H1 (cell line): ENCODE results near the gene OCIAD1.
"Not testable (repeated sequence)": the region's sequence is repeated elsewhere in the genome, so short reads cannot be mapped to it uniquely, and the experiment has no call there.

Experiments used
- CBX8 ChIP-seq: fragments of 300-800, 300-1000 bp; sonication (generic); IDR thresholded peaks from 2 replicates; pipeline ENCODE4 v1.7.1; 2016; ENCODE audit warnings: low read depth, low read length, borderline replicate concordance
- EP300 ChIP-seq, 2 experiments: IDR thresholded peaks; 1 replicate in 1 of 2; 2 replicates in 1 of 2; pipeline ENCODE4 v1.6.1; 2011 to 2012; ENCODE audit warnings: low read depth in 2 of 2, low read length in 2 of 2, mild to moderate bottlenecking in 2 of 2, borderline replicate concordance in 1 of 2, inconsistent platforms in 1 of 2, moderate library complexity in 1 of 2
- EZH2 ChIP-seq: fragments of 200-600 bp; sonication (generic); IDR thresholded peaks from 2 replicates; pipeline ENCODE4 v1.7.1; 2012; ENCODE audit warnings: low read depth, mild to moderate bottlenecking, moderate library complexity, low read length, inconsistent platforms; ENCODE audit not compliant: severe bottlenecking
- NRF1 ChIP-seq: IDR thresholded peaks from 2 replicates; pipeline ENCODE4 v1.6.1; 2011; ENCODE audit warnings: mild to moderate bottlenecking, low read depth, low read length, improper control_type of control experiment
- POLR2A ChIP-seq, 2 experiments: IDR thresholded peaks; 1 replicate in 1 of 2; 2 replicates in 1 of 2; pipeline ENCODE4 v1.6.1; 2011; ENCODE audit warnings: low read depth in 2 of 2, low read length in 2 of 2, mild to moderate bottlenecking in 2 of 2; ENCODE audit errors: control extremely low read depth in 1 of 2
- POLR2AphosphoS5 ChIP-seq: IDR thresholded peaks from 2 replicates; pipeline ENCODE4 v1.6.1; 2011; ENCODE audit warnings: low read depth, low read length
- RFX5 ChIP-seq: IDR thresholded peaks from 2 replicates; pipeline ENCODE4 v1.6.1; 2011; ENCODE audit warnings: low read depth, low read length, improper control_type of control experiment, borderline replicate concordance
- SP1 ChIP-seq: IDR thresholded peaks from 2 replicates; pipeline ENCODE4 v1.6.1; 2011; ENCODE audit warnings: low read depth, low read length
- ZNF274 ChIP-seq: IDR thresholded peaks from 2 replicates; pipeline ENCODE4 v1.7.0; 2012; ENCODE audit warnings: low read length, borderline replicate concordance; ENCODE audit errors: extremely low read depth
- TF ChIP-seq, protein P1 (sequence below), 3 experiments: IDR thresholded peaks; 1 replicate in 2 of 3; 2 replicates in 1 of 3; pipeline versions ENCODE4 v1.5.1 to v1.6.1; 2011; ENCODE audit warnings: low read length in 3 of 3, mild to moderate bottlenecking in 3 of 3, inconsistent platforms in 2 of 3, low read depth in 1 of 3, moderate library complexity in 1 of 3; ENCODE audit not compliant: insufficient read depth in 1 of 3; ENCODE audit errors: control extremely low read depth in 1 of 3
- TF ChIP-seq, protein P2 (sequence below): IDR thresholded peaks from 2 replicates; pipeline ENCODE4 v1.6.1; 2012; ENCODE audit warnings: inconsistent platforms

DNA sequence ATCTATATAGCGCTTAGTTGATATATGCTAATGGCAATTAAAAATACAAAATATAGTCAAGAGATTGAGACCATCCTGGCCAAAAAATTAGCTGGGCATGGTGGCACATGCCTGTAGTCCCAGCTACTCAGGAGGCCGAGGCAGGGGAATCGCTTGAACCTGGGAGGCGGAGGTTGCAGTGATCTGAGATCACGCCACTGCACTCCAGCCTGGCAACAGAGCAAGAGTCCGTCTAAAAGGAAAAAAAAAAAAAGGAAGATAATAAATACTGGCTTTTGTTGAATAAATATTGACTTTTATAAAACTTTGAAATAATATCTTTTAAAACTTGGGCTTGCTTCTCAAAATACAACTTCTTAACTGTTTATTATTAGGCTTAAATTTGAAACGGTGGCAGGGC, 14.6 kb upstream of the OCIAD1 start:
- TF ChIP-seq POLR2A (IDR thresholded peaks at IDR 0.05; ENCODE audit: control extremely low read depth in 1 of 2, low read depth in 2 of 2, low read length in 2 of 2); EZH2; NRF1; RFX5; POLR2AphosphoS5; EP300 (IDR thresholded peaks at IDR 0.05; ENCODE audit: borderline replicate concordance in 1 of 2, low read depth in 2 of 2, low read length in 2 of 2); SP1; CBX8; ZNF274: not testable (repeated sequence)
- TF ChIP-seq, protein P1, sequence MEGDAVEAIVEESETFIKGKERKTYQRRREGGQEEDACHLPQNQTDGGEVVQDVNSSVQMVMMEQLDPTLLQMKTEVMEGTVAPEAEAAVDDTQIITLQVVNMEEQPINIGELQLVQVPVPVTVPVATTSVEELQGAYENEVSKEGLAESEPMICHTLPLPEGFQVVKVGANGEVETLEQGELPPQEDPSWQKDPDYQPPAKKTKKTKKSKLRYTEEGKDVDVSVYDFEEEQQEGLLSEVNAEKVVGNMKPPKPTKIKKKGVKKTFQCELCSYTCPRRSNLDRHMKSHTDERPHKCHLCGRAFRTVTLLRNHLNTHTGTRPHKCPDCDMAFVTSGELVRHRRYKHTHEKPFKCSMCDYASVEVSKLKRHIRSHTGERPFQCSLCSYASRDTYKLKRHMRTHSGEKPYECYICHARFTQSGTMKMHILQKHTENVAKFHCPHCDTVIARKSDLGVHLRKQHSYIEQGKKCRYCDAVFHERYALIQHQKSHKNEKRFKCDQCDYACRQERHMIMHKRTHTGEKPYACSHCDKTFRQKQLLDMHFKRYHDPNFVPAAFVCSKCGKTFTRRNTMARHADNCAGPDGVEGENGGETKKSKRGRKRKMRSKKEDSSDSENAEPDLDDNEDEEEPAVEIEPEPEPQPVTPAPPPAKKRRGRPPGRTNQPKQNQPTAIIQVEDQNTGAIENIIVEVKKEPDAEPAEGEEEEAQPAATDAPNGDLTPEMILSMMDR (IDR thresholded peaks at IDR 0.05; ENCODE audit: control extremely low read depth in 1 of 3, insufficient read depth in 1 of 3, low read depth in 1 of 3, low read length in 3 of 3) = not testable (repeated sequence)
- TF ChIP-seq, protein P2, sequence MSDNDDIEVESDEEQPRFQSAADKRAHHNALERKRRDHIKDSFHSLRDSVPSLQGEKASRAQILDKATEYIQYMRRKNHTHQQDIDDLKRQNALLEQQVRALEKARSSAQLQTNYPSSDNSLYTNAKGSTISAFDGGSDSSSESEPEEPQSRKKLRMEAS = not testable (repeated sequence)
